ENCODE measurements around the gene ILK.

Gene ILK

DNA sequence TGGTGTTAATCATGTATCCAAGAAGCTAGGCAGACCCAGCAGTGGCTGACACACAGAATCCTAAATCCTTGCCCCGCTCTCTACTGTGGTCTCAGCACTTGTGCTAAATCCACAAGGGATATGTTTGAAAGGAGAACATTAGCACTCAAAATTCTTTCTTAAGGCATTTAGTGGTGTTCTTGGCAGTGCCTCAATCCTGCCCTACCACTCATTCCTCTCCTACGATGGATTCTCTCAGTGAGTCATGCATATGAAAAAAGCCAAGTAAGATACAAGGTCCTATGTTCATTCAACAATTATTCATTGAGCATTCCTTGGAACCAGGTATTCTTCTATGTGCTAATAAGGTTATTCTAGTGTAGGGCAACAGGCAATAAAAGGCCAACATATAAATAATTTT, 31.4 kb upstream of the ILK start:
- H3K4me3 ChIP-seq (ENCODE audit: low read depth, low read length): no peak overlapping the region

DNA sequence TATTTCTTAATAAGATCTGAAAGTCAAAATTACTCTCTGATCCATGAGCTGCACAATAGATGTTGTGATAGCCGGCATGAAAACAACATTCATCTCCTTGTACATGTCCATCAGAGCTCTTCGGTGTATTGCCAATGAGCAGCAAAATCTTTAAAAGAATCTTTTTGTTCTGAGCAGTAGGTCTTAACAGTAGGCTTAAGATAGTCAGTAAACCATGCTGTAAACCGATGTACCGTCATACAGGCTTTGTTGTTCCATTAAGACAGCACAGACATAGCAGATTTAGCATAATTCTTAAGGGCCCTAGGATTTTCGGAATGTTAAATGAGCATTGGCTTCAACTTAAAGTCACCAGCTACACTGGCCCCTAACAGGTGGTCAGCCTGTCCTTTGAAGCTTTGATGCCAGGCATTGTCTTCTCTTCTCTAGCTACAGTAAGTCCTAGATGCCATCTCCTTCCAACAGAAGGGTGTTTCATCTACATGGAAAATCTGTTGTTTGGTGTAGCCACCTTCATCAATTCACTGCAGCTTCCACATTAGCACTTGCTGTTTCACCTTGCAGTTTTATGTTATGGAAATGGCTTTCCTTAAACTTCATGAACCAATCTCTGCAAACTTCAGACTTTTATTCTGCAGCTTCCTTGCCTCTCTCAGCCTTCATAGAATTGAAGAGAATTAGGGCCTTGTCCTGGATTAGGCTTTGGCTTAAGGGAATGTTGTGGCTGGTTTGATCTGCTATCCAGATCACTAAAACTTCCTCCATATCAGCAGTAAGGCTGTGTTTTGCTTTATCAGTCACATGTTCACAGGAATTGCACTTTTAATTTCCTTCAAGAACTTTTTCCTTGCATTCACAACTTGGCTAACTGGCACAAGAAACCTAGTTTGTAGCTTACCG, 28.5 kb upstream of the ILK start:
- no peak overlapping the region for H3K4me3 ChIP-seq (ENCODE audit: low read depth, low read length)

DNA sequence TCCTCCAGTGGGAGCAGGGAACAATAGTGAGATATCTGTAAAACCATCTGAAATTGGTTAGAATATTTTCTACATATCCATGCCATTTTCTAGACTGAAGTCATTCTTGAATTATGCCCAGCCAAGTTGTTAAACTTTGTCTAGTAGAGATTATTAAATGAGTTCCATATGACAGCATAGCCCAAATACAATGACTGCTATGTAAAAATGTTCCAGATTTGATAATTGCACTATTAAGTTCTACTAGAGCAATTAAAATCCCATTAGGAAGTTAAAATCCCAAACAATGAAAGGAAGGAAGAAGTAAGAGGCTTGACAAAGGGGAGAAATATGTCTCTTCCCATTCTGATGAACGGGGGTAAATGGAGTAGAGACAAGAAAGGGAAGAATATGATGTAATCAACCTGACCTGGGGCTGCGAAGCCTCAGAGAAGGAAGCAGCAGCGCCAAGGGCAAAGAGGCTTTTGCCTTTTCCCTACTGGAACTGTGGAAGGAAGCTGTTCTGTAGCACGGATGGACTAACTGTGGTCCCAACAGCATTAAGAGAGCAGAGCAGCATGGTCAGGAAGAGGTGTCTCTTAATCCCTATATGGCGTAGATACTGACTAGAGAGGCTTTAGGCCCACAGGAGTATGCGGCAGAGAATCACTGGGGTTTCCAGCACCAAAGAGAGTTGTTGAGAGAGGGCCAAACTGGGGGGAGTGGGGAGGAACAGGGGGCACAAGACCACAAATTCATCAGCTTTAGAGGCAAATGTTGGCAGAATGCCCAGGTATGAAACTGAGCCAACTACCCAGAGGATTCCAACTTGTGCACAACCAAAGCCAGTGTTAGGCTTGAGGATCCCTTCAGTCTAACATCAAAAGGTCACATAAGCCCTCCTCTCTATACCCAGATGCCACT, 26.9 kb upstream of the ILK start:
- no peak overlapping the region for H3K4me3 ChIP-seq (ENCODE audit: low read depth, low read length)

DNA sequence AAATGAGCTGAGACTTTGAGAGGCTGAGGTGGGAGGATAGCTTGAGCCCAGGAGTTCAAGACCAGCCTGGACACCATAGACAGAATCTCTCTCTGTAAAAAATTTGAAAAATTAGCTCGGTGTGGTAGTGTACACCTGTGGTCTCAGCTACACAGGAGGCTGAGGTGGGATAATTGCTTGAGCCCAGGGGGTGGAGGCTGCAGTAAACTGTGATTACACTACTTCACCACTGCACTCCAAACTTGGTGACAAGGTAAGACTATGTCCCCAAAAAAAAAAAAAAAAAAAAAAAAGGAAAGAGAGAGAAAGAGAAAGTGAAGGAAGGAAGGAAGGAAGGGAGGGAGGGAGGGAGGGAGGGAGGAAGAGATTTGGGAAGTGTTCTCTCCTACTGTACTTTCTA, 25.4 kb upstream of the ILK start:
- H3K4me3 ChIP-seq (ENCODE audit: low read depth, low read length): no peak overlapping the region

DNA sequence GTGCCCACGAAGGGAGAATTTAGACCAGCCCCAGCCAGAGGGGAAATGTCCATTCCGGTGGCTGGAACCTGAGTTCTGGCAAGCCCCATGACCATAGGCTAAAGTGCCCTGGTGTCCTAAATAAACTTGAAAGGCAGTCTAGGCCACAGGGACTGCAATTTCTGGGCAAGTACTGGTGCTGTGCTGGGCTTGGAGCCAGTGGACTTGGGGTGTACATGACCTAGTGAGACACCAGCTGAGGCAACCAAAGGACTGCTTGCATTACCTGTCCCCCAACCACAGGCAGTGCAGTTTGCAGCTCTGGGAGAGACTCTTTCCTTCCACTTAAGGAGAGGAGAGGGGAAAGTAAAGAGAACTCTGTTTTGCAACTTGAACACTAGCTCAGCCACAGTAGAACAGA, 23.9 kb upstream of the ILK start:
- no peak overlapping the region for H3K4me3 ChIP-seq (ENCODE audit: low read depth, low read length)

DNA sequence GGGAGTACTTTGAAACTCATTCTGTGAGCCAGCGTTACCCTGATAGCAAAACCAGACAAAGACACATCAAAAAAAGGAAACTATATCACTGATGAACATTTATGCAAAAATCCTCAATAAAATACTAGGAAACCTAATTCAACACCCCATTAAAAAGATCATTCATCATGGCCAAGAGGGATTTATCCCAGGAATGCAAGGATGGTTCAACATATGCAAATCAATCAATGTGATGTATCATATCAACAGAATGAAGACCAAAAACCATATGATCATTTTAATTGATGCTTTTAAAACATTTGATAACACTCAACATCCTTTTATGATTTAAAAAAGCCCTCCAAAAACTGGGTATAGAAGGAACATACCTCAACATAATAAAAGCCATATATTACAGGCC, 20.0 kb upstream of the ILK start:
- H3K4me3 ChIP-seq (ENCODE audit: low read depth, low read length): no peak overlapping the region

DNA sequence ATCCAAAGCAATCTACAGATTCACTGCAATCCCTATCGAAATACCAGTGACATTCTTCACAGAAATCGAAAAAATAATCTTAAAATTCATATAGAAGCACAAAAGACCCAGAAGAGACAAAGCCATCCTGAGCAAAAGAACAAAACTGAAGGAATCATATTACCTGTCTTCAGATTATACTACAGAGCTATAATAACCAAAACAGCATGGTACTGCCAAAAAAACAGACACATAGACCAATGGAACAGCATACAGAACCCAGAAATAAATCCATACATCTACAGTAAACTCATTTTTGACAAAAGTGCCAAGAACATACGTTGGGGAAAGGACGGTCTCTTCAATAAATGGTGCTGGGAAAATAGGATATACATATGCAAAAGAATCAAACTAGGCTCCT, 19.0 kb upstream of the ILK start:
- H3K4me3 ChIP-seq (ENCODE audit: low read depth, low read length): no peak overlapping the region

DNA sequence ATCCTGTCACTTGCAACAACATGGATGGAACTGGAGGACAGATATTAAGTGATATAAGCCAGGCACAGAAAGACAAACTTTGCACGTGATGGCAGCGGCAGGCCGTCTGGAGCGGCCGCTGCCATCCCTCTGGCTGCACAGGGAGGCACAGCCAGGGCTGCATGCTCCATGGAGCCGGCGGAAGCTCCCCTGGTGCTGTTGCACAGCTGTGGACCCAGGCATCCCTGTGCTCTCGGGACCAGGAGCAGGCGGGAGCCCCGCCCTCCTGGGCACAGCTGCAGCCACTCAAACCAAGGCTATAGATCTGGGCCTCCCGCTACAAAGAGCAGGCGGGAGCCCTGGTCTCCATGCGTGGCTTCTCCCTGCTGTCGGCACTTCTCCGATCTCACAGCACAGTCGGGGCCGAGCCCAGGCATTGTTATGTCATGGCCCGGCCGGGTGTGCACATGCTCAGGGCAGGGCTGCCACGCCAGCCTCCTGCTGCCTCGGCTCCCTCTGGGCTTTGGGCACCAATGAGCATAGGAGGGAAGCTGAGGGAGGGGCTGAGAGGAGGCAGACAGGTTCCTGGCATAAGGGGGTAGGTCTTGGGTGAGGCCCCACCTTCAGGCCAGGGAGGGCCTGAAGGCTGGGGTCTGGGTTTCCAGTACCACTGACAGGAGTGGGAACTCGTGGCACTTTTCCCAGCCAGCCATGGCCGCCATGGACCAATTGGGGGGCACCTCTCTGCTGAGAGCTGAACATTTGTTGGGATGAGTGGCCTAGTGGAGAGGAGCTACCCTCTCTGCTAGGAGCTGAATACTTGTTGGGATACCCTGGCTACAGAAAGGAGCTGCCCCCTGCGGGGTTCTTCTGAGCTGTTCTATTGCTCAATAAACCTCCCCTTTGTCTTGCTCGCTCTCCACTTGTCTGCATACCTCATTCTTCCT, 16.9 kb upstream of the ILK start:
- H3K4me3 ChIP-seq (ENCODE audit: low read depth, low read length): no peak overlapping the region

DNA sequence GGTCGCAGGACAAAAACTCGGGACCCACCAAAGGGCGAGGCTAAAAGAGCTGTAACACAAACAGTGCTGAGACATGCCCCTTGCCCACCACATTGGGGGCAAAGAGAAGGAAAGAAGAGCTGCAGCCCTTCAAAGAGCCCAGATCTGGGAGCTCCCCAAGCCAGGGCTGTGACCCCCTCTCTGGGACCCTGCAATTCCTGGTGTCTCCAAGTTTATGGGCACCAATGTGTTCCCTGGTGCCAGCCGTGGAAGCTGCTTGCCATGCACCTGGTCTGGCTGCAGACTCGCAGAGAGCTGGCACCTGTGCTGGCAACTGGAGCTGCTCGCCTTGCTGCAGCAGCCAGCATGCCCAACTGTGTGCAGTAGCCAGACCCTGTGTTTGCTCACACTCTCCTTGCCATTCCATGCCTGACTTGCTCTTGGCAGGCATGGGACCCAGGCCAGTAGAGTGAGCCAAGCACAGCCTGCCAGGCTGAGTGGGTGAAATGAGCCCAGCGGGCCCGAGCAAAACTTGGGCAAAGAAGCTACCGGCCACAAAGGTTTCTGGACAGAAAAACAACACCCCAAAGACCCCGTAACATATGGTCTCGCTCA, 16.1 kb upstream of the ILK start:
- no peak overlapping the region for H3K4me3 ChIP-seq (ENCODE audit: low read depth, low read length)

DNA sequence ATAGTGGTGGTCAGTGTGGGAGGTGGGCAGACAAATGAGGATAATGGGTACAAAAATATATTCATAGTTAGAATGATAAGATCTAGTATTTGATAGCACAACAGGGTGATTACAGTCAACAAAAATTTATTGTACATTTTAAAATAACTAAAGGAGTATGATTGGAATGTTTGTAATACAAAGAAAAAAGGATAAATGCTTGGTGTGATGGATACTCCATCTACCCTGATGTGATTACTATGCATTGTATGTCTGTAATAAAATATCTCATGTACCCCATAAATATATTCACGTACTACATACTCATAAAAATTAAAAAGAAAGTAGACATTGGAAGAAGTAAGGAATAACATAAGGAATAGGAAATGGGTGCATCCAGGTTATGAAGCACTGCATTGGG, 15.6 kb upstream of the ILK start:
- no peak overlapping the region for H3K4me3 ChIP-seq (ENCODE audit: low read depth, low read length)

DNA sequence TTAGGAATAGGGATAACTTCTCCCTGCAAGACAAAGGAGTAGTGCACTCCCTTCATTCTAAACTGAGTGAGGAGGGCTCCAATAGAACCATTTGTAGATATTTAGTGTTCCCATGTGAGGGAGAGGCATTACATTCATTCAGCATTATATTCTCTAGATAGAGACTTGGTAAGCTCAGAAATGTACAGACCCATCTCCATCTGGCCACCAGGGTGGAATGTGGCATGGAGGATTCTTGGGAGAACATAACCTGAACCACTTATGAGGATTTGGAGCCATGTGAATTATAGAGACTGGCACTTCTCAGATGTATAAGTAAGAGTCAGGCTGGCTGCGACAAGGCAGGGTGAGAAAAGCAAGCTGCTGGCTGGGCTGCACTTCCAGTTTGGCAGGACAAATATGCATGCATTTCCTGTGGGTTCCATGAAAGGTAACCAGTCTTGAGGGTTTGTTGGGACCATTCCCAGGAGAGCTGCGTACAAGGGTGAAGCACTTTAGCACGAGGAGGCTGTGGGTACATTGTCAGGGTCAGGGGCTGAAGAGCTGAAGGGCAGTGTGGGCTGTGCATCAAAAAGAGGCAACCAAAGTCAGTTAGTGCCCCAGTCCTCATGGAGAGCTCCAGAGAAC, 9.3 kb upstream of the ILK start:
- no peak overlapping the region for H3K4me3 ChIP-seq (ENCODE audit: low read depth, low read length)

DNA sequence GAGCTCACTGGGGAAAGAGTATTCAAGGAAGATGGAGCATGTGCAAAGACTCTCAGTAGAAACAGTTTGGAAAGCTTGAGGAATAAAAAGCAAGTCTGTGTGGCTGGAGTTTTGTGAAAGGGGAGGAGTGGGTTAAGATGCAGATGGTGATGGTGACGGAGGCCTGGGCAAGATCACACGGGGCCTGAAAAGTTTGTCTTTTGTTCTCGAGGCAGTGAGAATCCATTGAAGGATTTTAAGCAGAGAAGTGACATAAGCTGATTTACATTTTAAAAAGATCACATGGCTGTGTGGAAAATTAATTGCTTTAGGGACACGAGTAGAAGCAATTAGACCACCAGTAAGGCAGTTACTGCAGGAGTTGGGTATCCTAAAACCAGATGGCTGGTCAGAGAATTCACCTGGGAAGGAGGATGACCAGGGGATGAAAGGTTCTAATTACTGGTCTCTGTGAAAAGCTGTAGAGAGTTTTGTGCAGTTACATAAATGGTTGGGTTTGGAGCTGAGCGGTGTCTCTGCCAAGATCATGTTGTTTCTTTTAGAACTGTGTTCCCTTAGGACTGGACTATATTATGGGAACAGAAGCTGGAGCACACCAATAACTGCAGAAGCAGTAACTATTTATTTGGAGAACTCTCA, 7.2 kb upstream of the ILK start:
- no peak overlapping the region for H3K4me3 ChIP-seq (ENCODE audit: low read depth, low read length)

DNA sequence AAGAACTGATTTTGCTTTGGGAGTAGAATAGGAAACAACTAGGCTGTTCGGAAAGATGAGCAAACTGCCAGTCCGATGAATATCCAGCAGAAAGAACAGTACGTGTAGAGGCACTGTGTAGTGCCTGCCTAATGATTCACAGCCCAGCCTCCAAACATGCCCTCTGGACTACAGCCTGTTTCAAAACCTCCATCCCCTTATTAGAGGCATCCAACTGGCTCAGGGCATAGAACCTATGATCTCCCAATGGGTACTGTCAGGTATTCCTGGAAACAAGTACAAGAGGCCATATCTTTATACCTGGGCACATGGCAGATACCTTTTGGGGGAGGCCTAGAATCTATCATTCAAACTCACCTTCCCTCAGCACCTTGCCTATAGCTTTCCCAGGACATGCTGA, 5.0 kb upstream of the ILK start:
- no peak overlapping the region for H3K4me3 ChIP-seq (ENCODE audit: low read depth, low read length)

DNA sequence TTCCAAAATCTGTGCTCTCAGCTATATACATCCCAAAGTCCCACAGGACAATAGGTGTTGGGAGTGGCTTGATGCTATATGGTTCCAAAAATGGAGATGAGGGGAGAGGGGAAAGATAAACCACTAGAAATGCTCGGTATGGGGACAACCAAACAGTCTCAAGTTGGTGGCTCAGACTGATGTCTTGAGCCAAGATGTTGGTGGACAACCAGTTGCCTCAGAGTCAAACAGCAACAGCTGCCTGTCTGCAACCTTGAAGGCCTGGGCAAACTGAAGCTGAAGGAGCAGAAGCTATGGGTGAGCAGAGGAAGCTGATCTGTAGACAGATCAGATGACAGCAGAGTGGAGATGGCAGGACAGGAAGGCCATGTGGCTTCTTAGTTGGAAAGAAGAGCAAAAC, 4.1 kb upstream of the ILK start:
- H3K4me3 ChIP-seq (ENCODE audit: low read depth, low read length): no peak overlapping the region

DNA sequence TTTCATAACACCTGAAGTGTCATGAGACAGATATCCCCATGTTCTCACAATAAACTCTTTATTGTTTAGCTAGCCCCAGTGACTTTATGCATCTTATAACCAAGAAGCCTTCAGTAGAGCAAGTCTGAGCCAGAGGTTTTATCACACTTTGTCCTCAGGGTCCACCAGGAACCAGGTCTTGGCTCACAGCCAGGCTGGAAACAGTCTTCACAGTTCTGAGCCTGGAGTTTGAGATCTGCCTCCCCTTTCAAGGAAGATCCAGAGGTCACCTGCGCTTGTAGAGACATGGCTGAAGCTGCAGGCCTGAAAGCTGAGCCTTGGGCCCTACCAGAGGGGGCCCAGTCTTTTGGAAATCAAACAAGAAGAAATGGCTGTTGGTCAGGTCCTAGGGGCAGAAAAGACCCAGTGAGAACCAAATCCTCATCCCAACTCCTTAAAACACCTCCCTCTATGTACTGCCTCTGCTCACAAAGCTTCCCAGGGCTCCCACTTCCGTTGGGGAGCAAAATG, 3.6 kb upstream of the ILK start:
- H3K4me3 ChIP-seq (ENCODE audit: low read depth, low read length): no peak overlapping the region

DNA sequence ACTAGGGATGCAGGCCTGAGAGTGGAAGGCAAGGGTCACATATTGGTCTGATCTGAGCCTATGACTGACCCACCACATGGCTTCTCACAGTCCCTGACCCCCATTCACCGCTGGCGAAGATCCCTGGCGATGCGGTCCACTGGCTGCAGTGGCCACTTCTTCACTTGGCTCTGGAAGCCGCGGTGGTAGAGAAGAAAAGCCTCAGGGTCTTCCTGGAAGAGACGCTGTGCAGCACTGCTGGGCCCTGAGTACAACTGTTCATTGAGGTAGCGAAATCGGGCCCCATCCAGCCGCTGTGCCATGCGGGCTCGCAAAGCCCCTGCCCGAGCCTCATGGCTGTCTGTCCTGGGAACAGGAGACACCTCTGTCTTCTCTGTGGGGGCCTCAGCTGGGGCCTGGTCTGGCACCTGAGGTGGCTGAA, 2.5 kb upstream of the ILK start:
- H3K4me3 ChIP-seq (ENCODE audit: low read depth, low read length): no peak overlapping the region

DNA sequence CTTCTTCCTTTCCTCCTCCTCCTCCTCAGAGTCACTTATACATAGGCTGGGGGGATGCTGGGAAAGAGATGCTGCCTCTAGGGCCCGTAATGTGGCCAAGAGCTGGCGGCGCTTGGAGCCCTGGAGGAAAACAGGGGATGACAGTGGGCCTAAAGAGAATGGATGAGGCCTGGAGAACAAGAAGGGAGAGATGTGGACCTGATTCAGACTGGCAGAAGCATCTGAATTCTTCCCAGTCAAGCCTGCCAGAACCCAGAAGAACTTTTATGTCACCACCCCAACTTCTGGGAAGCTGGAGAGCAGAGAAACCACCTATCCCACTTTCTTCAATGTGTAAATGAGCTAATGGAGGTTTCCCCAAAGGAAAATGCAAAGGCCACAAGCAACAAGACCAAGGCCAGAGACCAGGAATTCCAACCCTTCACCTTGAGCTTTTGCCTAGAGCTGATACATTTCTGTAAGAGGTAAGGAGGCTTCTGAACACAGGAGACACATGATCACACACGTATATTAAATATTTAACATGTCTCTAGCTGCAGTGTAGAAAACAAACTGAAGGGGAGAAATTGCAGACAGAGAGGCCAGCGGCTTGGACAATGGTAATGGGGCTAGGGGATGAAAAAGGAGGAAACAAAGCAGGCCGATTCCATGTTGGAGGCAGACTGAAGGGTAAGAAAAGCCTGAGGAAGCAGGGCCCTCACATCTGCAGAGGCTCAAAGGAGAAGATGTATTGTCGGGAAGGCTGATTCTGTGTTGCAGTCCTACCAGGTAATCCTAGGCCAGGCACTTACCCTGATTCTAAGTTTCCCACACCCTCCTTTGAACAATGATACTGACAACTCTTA, 1.3 kb upstream of the ILK start:
- peak overlapping the region; percentile 78 for H3K4me3 ChIP-seq (ENCODE audit: low read depth, low read length)

DNA sequence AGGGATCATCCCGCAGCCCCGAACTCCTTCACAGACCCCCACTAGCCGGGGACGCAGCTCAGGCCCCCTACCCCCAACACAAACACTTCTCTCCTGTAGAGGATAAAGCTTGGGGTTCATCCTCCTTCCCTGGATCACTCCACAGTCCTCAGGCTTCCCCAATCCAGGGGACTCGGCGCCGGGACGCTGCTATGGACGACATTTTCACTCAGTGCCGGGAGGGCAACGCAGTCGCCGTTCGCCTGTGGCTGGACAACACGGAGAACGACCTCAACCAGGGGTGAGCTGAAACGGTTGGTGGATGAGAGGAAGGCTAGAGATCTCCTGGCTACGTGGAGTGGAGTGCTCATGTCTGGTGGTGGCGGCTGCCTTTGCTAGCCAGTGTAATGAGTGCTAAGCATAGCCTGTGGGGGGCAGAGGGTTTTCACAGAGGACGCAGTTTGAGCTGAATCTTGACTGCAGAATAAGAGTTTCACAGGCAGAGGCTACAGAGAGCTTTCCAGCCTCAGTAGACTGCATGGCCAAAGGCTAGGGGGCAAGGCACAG, 580 bp downstream of the ILK start:
- peak overlapping the region; percentile 78 for H3K4me3 ChIP-seq (ENCODE audit: low read depth, low read length)

All from iPS-11a (cell line).